Gastroesophageal sphincter (tissue), 4 donors: ENCODE data around the gene RUSC1. TPM values are rescaled to one million over a fixed set of nuclear protein-coding genes. Genes with fewer than 3 reads are reported as not detected.

Experiments
- ATAC-seq: fragments of 150-250 bp; one replicate; pipeline ENCODE4 v1.9.1; 2016; ENCODE audit warnings: mild to moderate bottlenecking, moderate library complexity
- H3K27ac ChIP-seq, 4 donors: fragments of 200-600 bp; sonication (generic) in 3 of 4; 1 replicate in 3 of 4; 2 replicates in 1 of 4; pipeline ENCODE4 v1.5.1; 2016 to 2019
- H3K27me3 ChIP-seq: fragments of 200-600 bp; sonication (generic); one replicate; pipeline ENCODE4 v1.5.1; 2019
- H3K36me3 ChIP-seq, 2 donors: fragments of 200-600 bp; sonication (generic); one replicate each; pipeline ENCODE4 v1.5.1; 2019; ENCODE audit warnings: control low read depth in 1 of 2
- H3K4me1 ChIP-seq, 3 donors: fragments of 200-600 bp; sonication (generic); 1 replicate in 2 of 3; 2 replicates in 1 of 3; pipeline ENCODE4 v1.5.1; 2016 to 2019; ENCODE audit warnings: control low read depth in 2 of 3
- H3K4me3 ChIP-seq, 2 donors: fragments of 200-600 bp; sonication (generic); one replicate each; pipeline ENCODE4 v1.5.1; 2019; ENCODE audit warnings: mild to moderate bottlenecking in 1 of 2, moderate library complexity in 1 of 2
- H3K9me3 ChIP-seq, 3 donors: fragments of 200-600 bp; sonication (generic); one replicate each; pipeline ENCODE4 v1.5.1; 2017 to 2019; ENCODE audit warnings: control low read depth in 2 of 3
- CTCF ChIP-seq, 4 experiments: fragments of 200-600 bp in 2 of 4; fragments of 450-650 bp in 2 of 4; sonication (generic) in 1 of 4; IDR thresholded peaks; one replicate each; pipeline ENCODE4 v1.5.1; 2017 to 2019; ENCODE audit warnings: antibody characterized with exemption in 4 of 4, mild to moderate bottlenecking in 2 of 4, moderate library complexity in 2 of 4
- EP300 ChIP-seq: sonication (generic); formaldehyde crosslinking; IDR thresholded peaks from one replicate; pipeline ENCODE4 v1.6.1; 2017; ENCODE audit warnings: antibody characterized with exemption, mild to moderate bottlenecking
- POLR2A ChIP-seq, 2 donors: fragments of 450-650 bp; IDR thresholded peaks; one replicate each; pipeline ENCODE4 v1.6.1; 2017; ENCODE audit warnings: antibody characterized with exemption in 2 of 2, mild to moderate bottlenecking in 2 of 2, moderate library complexity in 1 of 2
- POLR2AphosphoS5 ChIP-seq: sonication (generic); formaldehyde crosslinking; IDR thresholded peaks from one replicate; pipeline ENCODE4 v1.6.1; 2017; ENCODE audit warnings: antibody characterized with exemption
- WGBS, 2 donors: methylation state at CpG; one replicate each; pipeline ENCODE4 v1.1.5; 2018; ENCODE audit warnings: low coverage in 1 of 2; 5-methylcytosine and 5-hydroxymethylcytosine counted together
- total RNA-seq, 4 donors: library from RNA; depleted of rRNA; stranded (reverse); fragments of >200 nt; gene quantifications; one replicate each; pipeline ENCODE4 v1.1.0, GENCODE V29; 2016

Gene RUSC1
- total RNA-seq, 4 donors from 2014 or later: 10.8 to 34.2 (median 24.4) TPM

DNA sequence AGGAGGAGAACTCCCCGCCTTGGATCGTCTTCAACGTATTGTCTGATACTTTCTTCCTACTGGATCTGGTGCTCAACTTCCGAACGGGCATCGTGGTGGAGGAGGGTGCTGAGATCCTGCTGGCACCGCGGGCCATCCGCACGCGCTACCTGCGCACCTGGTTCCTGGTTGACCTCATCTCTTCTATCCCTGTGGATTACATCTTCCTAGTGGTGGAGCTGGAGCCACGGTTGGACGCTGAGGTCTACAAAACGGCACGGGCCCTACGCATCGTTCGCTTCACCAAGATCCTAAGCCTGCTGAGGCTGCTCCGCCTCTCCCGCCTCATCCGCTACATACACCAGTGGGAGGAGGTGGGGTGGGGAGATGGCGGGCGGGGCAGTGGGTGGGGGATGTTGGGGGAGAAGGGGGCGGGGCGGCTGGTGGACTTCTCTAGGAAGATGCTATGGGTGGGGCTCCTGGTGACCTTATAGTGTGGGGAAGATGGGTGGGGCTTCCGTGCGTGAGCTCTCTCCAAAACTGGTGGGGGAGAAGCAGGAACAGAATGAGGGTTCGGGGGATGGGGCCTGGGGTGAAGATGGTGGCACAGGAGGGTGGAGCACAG, 38.1 kb upstream of the RUSC1 start:
- H3K36me3 ChIP-seq: peaks cover 0 to 7% of the 10 kb centered on the region in 2 donors
- no peaks in the 10 kb centered on the region for H3K27me3 ChIP-seq
- H3K4me1 ChIP-seq: peaks cover 0 to 13% (median 10%) of the 10 kb centered on the region in 3 donors
- ATAC-seq: no peak
- H3K4me3 ChIP-seq: no peak overlapping the region
- TF ChIP-seq CTCF (IDR thresholded peaks at IDR 0.05) (no peak), POLR2AphosphoS5 (no peak)
- no peaks in the 10 kb centered on the region for H3K9me3 ChIP-seq
- H3K27ac ChIP-seq: no peak overlapping the region
- WGBS, 2 donors: 92 to 100% methylated on average over 4 to 5 of the region's 29 CpGs

DNA sequence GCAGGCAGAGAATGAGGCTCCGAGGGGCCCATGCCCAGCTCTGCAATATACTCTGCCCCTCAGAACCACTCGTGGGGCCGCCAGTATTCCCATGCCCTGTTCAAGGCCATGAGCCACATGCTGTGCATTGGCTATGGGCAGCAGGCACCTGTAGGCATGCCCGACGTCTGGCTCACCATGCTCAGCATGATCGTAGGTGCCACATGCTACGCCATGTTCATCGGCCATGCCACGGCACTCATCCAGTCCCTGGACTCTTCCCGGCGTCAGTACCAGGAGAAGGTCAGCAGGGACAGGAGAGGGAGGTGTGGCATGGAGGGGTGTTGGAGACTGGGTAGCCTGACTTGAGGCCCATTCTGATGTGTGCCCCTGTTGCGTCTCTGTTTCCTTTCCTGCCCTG, 36.2 kb upstream of the RUSC1 start:
- Histone ChIP-seq H3K4me1 (no peaks in the 10 kb centered on the region), H3K9me3 (no peaks in the 10 kb centered on the region), H3K27me3 (no peaks in the 10 kb centered on the region), H3K36me3 (peaks cover 0 to 13% of the 10 kb centered on the region in 2 donors), H3K4me3 (no peak overlapping the region), H3K27ac (no peak overlapping the region)
- ATAC-seq: no peak
- TF ChIP-seq POLR2A (IDR thresholded peaks at IDR 0.05) (no peak), CTCF (IDR thresholded peaks at IDR 0.05) (no peak), EP300 (no peak), POLR2AphosphoS5 (no peak)
- 89 to 92% methylated on average over 9 to 10 of the region's 12 CpGs for WGBS, 2 donors

DNA sequence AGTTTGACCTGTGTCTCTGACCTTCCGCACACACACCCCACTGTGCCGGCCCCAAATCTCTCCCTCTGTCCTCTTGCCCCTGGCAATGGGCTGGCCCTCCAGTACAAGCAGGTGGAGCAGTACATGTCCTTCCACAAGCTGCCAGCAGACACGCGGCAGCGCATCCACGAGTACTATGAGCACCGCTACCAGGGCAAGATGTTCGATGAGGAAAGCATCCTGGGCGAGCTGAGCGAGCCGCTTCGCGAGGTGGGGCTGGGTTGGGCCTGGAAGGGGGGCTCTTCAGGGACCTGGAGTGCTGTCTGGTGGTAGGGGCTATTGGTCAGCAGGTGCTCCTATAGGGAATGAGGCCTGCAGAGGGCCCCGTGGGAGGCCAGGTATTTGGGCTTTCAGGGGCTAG, 35.6 kb upstream of the RUSC1 start:
- WGBS, 2 donors: 90 to 100% methylated on average over 1 to 8 of the region's 14 CpGs
- no peak for ATAC-seq
- peaks cover 0 to 13% of the 10 kb centered on the region in 2 donors for H3K36me3 ChIP-seq

DNA sequence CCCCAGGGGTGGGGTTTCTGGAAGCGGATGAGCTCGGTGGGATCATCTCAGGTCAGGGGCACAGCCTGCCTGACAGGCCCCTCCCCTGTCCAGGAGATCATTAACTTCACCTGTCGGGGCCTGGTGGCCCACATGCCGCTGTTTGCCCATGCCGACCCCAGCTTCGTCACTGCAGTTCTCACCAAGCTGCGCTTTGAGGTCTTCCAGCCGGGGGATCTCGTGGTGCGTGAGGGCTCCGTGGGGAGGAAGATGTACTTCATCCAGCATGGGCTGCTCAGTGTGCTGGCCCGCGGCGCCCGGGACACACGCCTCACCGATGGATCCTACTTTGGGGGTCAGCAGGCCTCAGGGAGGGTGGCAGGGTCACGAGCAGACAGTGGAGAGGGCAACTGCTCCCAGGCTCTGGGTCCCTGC, 35.1 kb upstream of the RUSC1 start:
- ATAC-seq: no peak
- TF ChIP-seq POLR2AphosphoS5: no peak
- no peak for TF ChIP-seq CTCF (IDR thresholded peaks at IDR 0.05)
- no peak for TF ChIP-seq EP300
- no peak for TF ChIP-seq POLR2A (IDR thresholded peaks at IDR 0.05)
- Histone ChIP-seq H3K9me3 (no peaks in the 10 kb centered on the region), H3K4me3 (no peak overlapping the region), H3K36me3 (peaks cover 0 to 13% of the 10 kb centered on the region in 2 donors), H3K4me1 (no peaks in the 10 kb centered on the region), H3K27me3 (no peaks in the 10 kb centered on the region), H3K27ac (no peak overlapping the region)
- WGBS, 2 donors: 89 to 93% methylated on average over 3 to 4 of the region's 18 CpGs

More for the DNA sequence above, 35.6 kb upstream of the RUSC1 start:
- no peak overlapping the region for H3K27ac ChIP-seq
- no peaks in the 10 kb centered on the region for H3K4me1 ChIP-seq
- TF ChIP-seq POLR2AphosphoS5 (no peak), EP300 (no peak), POLR2A (IDR thresholded peaks at IDR 0.05) (no peak), CTCF (IDR thresholded peaks at IDR 0.05) (no peak)
- no peaks in the 10 kb centered on the region for H3K27me3 ChIP-seq
- H3K9me3 ChIP-seq: no peaks in the 10 kb centered on the region
- H3K4me3 ChIP-seq: no peak overlapping the region

GRCh38 chr1:155286544-155286943, 34.1 kb upstream of the RUSC1 start:
- Histone ChIP-seq H3K4me1 (no peaks in the 10 kb centered on the region), H3K4me3 (no peak overlapping the region), H3K27me3 (no peaks in the 10 kb centered on the region), H3K27ac (no peak overlapping the region), H3K36me3 (peaks cover 0 to 13% of the 10 kb centered on the region in 2 donors), H3K9me3 (no peaks in the 10 kb centered on the region)
- no peak for TF ChIP-seq POLR2AphosphoS5
- TF ChIP-seq EP300: no peak
- no peak for TF ChIP-seq POLR2A (IDR thresholded peaks at IDR 0.05)
- no peak for TF ChIP-seq CTCF (IDR thresholded peaks at IDR 0.05)
- ATAC-seq: no peak
- WGBS, 2 donors: no CpG with 5 or more reads among the region's 2 CpGs
